Amygdala (tissue), 56 donors: ENCODE results near the gene ATRX.
"Not testable (repeated sequence)": the region's sequence is repeated elsewhere in the genome, so short reads cannot be mapped to it uniquely, and the experiment has no call there.

Experiments
- DNase-seq, 56 donors: peaks; one replicate each; lab custom pipeline; 2025; lab: John Stamatoyannopoulos, UW

Gene ATRX

GRCh38 chrX:77514177-77514576 is 271.8 kb downstream of the ATRX start:
- DNase-seq, result no peak

- DNase-seq, result no peak
Observed at GRCh38 chrX:77510007-77510406, 276.0 kb downstream of the ATRX start.

GRCh38 chrX:77505227-77505626 is 280.8 kb downstream of the ATRX start:
- DNase-seq, result no peak

- no peak for DNase-seq
Observed at GRCh38 chrX:77502951-77503525, 283.0 kb downstream of the ATRX start.

GRCh38 chrX:77500164-77500563 is 285.9 kb downstream of the ATRX start:
- not testable (repeated sequence) for DNase-seq

- no peak for DNase-seq
Observed at GRCh38 chrX:77493677-77494553, 292.1 kb downstream of the ATRX start.

GRCh38 chrX:77484045-77484444 is 302.0 kb downstream of the ATRX start:
- DNase-seq, result no peak

- DNase-seq, result no peak
Observed at GRCh38 chrX:77455437-77455836, 330.6 kb downstream of the ATRX start.
